Fibroblast of skin of right biceps (primary cell): ENCODE measurements around the gene KLF1.

Experiments
- DNase-seq: peaks from one replicate; pipeline ENCODE4 v3.0.0-alpha.2; 2013

The KLF1 gene

GRCh38 chr19:12836529-12836863, 50.5 kb downstream of the KLF1 start:
- no peak for DNase-seq

GRCh38 chr19:12834976-12835757, 51.8 kb downstream of the KLF1 start:
- DNase-seq = peak; percentile 26

- no peak for DNase-seq
These were observed 52.4 kb downstream of the KLF1 start, which contains the start of gene RTBDN for GRCh38 chr19:12834566-12834943. Gene RTBDN (minus strand): TSS chr19:12834579. CDS start chr19:12829979, 4,600 bp downstream.
